Germinal center (tissue), 1 donor: ENCODE data around the gene IPCEF1.
"Not testable (repeated sequence)": the region's sequence is repeated elsewhere in the genome, so short reads cannot be mapped to it uniquely, and the experiment has no call there.

ENCODE experiments used
- DNase-seq: peaks from one replicate; pipeline ENCODE4 v3.0.0; 2012; ENCODE audit warnings: mixed read lengths, low spot score

The IPCEF1 gene

DNA sequence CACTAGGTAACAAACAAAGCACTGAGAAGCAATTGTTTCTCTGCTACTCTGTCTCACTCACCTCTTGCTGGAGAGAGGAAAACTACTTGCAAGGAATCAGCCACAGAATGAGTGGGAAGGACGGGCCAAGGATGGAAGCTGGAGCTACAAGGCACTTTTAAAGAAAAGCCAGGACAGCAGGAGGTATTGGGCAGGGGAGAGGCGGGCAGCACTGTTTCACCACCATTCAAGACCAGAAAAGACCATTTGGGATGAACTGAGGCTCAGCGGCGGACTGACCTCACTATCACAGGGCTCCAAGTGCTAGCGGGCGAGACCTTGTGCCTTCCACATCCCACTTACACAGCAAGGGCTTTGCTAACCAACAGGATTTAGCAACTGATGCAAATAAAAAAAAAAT is 137.4 kb downstream of the IPCEF1 start:
- no peak for DNase-seq

DNA sequence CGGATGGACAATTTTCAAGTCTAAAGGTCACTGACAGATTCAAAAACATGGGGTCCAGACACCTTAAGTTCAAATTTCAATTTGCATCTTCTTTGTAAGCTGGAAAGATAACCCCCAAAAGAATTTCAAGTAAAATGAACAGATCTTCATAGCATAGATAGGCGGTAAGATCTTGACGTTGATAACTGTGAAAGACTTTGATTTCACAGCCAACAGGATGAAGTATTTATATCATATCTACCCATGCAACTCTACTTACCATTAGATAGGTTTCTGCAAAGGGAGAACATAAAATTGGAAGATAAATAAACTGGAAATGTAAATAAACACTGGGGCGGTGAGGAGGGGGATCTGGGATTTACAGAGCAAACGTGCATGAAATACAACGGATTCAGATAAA is 137.8 kb downstream of the IPCEF1 start:
- DNase-seq: no peak

DNA sequence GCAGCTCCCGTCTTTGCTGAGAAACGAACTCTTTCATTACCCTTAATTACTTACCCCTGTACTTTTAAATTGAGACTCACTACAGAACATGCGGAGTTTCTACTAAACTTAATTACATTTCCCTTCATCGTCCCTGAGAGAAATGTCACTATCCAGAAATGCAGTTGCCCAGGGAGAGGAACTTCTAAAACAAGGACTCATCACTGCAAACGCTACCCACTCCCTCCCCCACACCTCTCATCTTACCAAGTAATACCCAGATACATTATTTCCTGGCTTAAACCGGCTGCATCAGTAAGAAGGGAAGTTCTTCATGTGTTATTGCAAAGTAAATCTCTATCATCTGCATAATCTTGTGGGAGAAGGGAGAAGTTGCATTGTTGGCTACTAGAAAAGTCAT is 138.3 kb downstream of the IPCEF1 start:
- DNase-seq: no peak

- no peak for DNase-seq
Observed at GRCh38 chr6:154213782-154214181, 142.8 kb downstream of the IPCEF1 start.

DNA sequence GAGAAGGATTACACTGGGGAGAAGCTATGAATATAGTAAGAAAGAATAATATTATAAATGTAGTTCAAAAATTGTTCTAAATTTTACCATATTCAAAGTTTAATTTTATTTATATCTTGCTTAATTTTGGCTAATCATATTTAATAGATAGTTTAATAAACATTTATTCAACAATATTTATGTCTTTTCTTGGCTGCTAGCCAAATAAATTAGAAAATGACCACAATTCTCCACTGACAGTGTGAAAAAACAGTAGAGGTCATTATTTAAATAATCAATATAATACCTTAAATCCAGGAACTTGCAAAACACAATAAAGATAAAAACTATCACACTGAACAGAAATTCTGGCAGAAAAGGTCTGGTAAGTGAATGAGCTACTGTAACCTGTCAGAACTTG is 145.9 kb downstream of the IPCEF1 start:
- no peak for DNase-seq

DNA sequence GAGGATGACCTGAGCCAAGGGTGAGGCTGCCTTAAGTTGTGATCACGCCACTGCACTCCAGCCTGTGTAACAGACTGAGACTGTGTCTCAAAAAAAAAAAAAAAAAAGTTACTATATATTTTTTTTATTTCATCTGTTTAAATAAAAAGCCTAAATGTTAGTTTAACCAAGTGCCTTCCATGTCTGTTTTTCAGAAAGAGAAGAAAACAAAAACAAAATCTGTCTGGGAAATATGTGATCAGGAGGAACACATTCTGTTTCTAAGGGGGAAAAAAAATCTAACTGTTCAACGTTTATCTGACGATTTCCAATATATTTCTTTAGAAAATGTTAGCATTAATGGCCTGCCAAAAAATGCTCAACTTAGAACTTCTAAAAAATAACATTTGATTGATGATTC is 147.0 kb downstream of the IPCEF1 start:
- no peak for DNase-seq

DNA sequence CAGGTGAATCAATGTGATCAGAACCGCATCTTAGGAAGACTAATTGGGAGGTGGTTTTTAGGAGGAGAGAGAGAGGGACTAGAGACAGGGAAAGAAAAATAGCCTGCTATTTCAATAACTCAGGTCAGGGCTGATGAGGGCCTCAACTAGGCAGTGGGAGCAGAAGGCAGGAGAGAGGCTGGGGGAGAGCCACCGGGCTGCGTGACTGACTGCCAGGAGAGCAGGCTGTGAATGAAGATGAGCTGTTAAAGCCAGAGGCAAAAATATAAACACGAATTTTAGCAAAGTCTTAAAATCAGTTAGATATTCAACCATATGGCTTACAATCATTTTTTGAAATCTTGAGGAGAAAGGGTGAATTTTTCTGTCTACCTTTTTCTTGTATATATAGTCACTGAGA is 149.6 kb downstream of the IPCEF1 start:
- DNase-seq: no peak

DNA sequence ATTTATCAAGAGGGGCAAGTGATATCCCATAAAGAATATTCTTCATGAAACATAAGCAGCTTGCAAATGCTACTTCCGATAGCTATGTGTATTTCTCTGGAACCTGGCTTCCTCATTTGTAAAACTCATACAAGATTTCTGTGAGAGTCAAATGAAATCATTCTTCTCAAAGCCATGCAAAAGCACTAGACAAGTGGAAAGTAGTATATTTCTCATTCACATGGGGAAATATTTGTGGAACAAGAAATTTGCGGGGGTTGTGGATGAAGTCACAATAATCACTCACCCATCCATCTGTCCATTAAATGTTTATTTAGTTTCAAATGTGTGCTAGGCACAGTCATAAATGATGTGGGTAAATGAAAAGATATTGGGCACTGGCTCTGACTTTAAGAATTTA is 150.5 kb downstream of the IPCEF1 start:
- no peak for DNase-seq

GRCh38 chr6:154202958-154203357 is 153.6 kb downstream of the IPCEF1 start:
- no peak for DNase-seq

DNA sequence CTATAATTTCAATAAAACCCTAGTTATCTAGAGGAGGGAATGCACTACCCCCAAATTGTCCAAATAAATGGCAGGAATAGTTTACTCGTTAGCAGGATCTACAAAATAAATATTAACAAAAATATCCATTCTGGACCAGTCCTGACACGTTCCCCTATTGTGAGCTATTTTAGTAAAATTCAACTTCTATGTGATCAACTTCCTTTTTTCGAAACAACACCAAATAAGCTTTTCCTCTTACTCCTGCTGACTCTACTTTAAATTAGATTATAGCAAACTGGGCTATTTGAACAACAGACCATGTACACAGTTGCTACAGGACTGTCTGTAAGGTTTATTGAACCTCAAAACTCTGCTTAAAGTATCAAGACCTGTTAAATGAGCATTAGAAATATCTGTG is 154.3 kb downstream of the IPCEF1 start:
- no peak for DNase-seq

DNA sequence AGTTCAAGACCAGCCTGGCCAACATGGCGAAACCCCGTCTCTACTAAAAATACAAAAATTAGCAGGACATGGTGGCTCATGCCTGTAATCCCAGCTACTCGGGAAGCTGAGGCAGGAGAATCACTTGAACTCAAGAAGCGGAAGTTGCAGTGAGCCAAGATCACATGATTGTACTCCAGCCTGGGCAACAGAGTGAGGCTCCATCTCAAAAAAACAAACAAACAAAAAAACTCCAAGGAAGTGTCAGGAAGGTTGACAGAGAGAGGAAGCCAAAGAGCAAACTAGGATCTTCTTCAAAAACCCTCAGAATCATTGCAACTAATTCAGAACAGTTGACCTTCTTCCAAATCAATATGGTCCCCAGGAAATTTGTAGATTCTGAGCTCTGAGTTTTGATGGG is 154.9 kb downstream of the IPCEF1 start:
- DNase-seq: not testable (repeated sequence)

GRCh38 chr6:154197196-154197860 is 159.3 kb downstream of the IPCEF1 start:
- DNase-seq: no peak

DNA sequence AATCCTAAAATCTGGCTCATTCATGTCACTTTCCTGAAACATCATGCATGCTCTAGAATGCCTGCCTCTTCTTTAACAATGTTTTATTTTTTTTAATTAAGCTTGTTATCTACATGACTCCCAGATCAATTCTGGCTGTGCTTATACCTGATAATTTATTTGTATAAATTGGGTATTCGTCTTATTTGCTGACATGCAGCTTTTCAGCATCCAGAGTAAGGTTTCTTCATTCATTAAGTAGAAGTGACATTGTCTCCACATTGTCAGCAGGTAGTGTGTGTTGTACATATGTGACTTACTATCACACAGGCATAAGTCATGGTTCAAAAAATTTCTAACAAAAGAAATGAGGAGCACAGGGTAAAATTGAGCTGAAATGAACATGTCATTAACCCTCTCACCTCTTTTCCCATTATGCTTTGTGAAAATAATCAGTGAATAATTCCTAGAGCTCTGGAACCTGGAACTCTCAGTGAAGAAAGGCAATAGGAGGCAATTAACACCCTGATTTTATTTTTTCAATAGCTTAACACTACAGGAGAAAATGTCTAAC is 160.2 kb downstream of the IPCEF1 start:
- no peak for DNase-seq

DNA sequence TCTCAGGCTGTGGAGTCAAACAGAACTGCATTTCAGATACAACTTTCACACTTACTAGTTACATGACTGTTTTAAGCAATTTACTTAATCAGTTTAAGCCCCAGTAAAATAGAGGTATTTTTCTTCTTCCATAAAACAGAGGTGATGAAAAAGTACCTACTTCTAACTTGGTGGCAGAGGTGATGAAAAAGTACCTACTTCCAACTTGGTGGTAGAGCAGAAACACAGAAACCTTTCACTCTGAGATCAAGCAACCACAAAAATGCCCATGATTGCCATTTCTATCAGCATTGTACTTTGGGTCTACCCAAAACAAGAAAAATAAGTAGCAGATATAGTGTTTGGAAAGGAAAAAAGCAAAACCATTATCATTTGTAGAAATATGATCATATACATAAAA is 168.9 kb downstream of the IPCEF1 start:
- DNase-seq: no peak

GRCh38 chr6:154187203-154187602 is 169.4 kb downstream of the IPCEF1 start:
- no peak for DNase-seq

DNA sequence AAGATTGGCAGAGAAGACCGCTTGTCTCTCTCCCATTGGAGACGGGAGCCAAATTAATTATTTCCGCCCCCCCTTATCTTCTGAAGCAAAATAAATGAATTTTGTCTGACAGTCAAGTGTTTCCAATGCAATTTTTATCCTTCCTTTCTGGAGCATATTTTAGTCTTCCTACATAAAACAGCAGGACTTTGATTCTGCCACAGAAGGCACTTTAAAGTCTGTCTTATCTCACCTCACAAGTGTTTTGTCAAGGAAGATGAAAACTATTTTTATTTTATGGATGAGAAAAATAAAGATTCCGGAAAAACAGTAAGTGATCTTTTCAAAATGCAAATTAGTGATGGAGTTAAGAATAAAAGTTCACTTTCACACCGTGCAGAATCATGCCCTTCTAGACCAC is 177.2 kb downstream of the IPCEF1 start:
- no peak for DNase-seq

DNA sequence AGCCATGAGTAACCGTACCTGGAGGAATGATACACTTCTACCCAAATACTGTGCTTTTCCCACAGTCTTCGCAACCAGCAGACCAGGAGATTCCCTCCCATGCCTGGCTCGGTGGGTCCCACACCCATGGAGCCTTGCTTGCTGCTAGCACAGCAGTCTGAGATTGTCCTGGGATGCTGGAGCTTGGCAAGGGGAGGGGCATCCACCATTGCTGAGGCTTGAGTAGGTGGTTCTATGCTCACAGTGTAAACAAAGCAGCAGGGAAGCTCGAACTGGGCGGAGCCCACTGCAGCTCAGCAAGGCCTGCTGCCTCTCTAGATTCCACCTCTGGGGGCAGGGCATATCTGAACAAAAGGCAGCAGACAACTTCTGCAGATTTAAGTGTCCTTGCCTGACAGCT is 184.2 kb downstream of the IPCEF1 start:
- DNase-seq: not testable (repeated sequence)

DNA sequence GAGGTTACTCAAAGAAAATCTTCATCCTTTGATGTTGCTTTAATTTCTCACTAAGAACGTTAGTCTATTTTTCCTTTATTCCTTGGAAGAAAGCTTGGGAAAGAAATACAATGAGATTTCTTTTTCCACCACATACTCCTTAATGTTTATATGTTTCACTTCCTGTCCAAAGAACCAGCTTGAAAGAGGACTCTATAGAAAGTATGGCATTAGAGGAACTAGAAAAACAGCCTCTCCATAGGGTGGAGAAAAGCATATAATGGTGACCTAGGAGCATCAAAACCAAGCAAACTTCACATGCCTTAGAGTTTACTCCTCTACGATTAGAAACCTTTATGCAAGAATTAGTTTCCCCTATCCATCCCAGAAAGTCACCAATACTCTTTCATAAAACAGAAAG is 186.5 kb downstream of the IPCEF1 start:
- DNase-seq: no peak

GRCh38 chr6:154169193-154169847 is 187.3 kb downstream of the IPCEF1 start:
- DNase-seq: no peak

- no peak for DNase-seq
Observed at GRCh38 chr6:154167126-154167525, 189.5 kb downstream of the IPCEF1 start.

DNA sequence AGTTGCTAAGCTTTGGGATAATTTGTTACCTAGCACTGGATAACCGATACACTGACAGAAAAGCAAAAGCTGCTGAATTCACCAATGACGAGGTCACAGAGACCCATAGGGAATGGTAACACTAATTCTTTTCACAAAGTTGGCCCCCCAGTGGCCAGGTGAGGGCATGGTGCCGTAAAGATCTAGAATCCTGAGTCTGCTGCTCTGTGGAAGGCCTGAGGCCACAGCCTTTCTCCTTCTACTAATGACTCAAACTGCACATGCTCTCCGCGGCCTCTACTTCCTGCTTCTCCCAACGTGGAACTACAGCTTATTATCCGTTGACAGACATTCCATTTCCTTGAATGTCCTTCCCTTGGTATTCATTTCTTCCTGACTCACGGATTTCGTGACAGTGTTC is 190.5 kb downstream of the IPCEF1 start:
- no peak for DNase-seq

DNA sequence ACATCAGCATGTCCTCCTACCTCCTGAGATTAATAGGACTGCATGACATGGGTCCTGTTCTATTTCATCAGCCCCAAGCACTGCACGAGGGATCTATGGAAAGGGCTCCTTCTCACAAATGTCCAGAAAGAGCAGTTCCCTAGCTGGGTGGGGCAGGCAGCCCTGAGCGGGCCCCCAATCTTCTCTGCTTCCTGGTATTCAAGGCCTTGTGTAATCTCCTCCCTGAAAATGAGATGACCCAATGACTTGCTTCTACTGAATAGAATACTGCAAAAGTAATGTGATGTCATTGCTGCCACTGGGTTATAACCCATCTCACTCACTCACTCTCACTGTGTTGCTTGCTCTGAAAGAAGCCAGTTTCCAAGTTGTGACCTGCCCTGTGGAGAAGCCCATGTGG is 191.1 kb downstream of the IPCEF1 start:
- no peak for DNase-seq

GRCh38 chr6:154164397-154164796 is 192.2 kb downstream of the IPCEF1 start:
- DNase-seq: no peak

DNA sequence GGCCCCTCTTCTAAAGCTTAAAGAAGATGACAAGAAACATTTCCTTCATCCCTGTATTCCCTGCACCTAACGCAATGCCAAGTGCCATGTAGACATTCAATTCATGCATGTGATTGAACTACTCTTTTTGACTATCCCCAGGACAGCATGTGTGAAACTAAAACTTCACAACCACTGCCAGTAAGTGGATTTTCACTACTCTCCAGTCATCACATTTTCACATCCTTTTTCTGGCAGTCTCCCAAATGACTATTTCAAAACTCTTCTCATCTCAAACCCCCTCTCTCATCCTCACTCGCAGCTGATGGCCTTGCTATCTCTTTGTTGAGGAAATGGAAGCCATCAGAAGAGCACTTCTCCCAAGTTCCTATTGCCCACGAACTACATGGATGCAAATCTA is 194.9 kb downstream of the IPCEF1 start:
- DNase-seq: no peak
